TTC549 (cell line): ENCODE results near the gene BMPER.

ENCODE experiments used
- FAIRE-seq: peaks from 2 replicates; lab custom pipeline; 2012; peaks lifted over from hg19 to GRCh38; lab: Jason Lieb, UNC

The BMPER gene

GRCh38 chr7:34031156-34031555 lies 125.8 kb downstream of the BMPER start:
- FAIRE-seq, result no peak

- FAIRE-seq, result no peak
Measured at GRCh38 chr7:34034728-34035127, 129.4 kb downstream of the BMPER start.

GRCh38 chr7:34036051-34036920 lies 130.9 kb downstream of the BMPER start:
- no peak for FAIRE-seq

GRCh38 chr7:34036972-34037792 lies 131.8 kb downstream of the BMPER start:
- no peak for FAIRE-seq

GRCh38 chr7:34038816-34039470 lies 133.6 kb downstream of the BMPER start:
- no peak for FAIRE-seq

GRCh38 chr7:34041707-34042106 lies 136.4 kb downstream of the BMPER start:
- FAIRE-seq, result no peak

GRCh38 chr7:34042406-34042805 lies 137.1 kb downstream of the BMPER start:
- FAIRE-seq, result no peak

GRCh38 chr7:34043461-34044305 lies 138.3 kb downstream of the BMPER start:
- no peak for FAIRE-seq

- no peak for FAIRE-seq
Measured at GRCh38 chr7:34044306-34044643, 138.9 kb downstream of the BMPER start.

- FAIRE-seq, result no peak
Measured at GRCh38 chr7:34044734-34045353, 139.5 kb downstream of the BMPER start.

GRCh38 chr7:34048445-34048844 lies 143.1 kb downstream of the BMPER start:
- no peak for FAIRE-seq

GRCh38 chr7:34054075-34054474 lies 148.7 kb downstream of the BMPER start:
- FAIRE-seq, result no peak

GRCh38 chr7:34057136-34057535 lies 151.8 kb downstream of the BMPER start:
- no peak for FAIRE-seq

- no peak for FAIRE-seq
Measured at GRCh38 chr7:34057956-34058355, 152.6 kb downstream of the BMPER start.

- FAIRE-seq, result no peak
Measured at GRCh38 chr7:34058801-34059135, 153.4 kb downstream of the BMPER start.

- no peak for FAIRE-seq
Measured at GRCh38 chr7:34059136-34059828, 153.9 kb downstream of the BMPER start.

- no peak for FAIRE-seq
Measured at GRCh38 chr7:34060196-34060947, 155.0 kb downstream of the BMPER start.

- no peak for FAIRE-seq
Measured at GRCh38 chr7:34061149-34061548, 155.8 kb downstream of the BMPER start.

GRCh38 chr7:34062341-34062740 lies 157.0 kb downstream of the BMPER start:
- FAIRE-seq, result no peak

- no peak for FAIRE-seq
Measured at GRCh38 chr7:34062826-34063225, 157.5 kb downstream of the BMPER start.
